Measurements from ENCODE around the gene SHKBP1.

The SHKBP1 gene

GRCh38 chr19:40626918-40627317 lies 50.2 kb downstream of the SHKBP1 start:
- ChIA-PET POLR2A (no interaction called here), CTCF (interaction anchor here (0.7 to 11.0 kb wide), 5 partner anchors 7 to 432 kb away, joined by 3 to 236 read pairs (median 4); partner anchors contain the start of gene LTBP4)
- Histone ChIP-seq H3K27ac (ENCODE audit: extremely low read depth, low read depth, low read length) (no peak overlapping the region), H3K36me3 (ENCODE audit: control insufficient read depth in 2 of 2, insufficient read depth in 1 of 2, low read length in 2 of 2) (peaks cover 0 to 12% of the 10 kb centered on the region in 2 experiments; a peak in 2 of 3 replicates), H3K9me3 (ENCODE audit: control insufficient read depth, insufficient read depth, low read depth, low read length) (no peaks in the 10 kb centered on the region), H3K4me1 (ENCODE audit: control insufficient read depth, insufficient read depth, low read length) (peaks cover 16% of the 10 kb centered on the region), H3K4me3 (ENCODE audit: low read depth, low read length) (no peak overlapping the region)
- 0 out of 2 replicates have a peak, but pooled peaks have one; percentile 31 for TF ChIP-seq GLIS2 (tag by site-specific recombination; IDR thresholded peaks at IDR 0.05)
- TF ChIP-seq, protein P1, sequence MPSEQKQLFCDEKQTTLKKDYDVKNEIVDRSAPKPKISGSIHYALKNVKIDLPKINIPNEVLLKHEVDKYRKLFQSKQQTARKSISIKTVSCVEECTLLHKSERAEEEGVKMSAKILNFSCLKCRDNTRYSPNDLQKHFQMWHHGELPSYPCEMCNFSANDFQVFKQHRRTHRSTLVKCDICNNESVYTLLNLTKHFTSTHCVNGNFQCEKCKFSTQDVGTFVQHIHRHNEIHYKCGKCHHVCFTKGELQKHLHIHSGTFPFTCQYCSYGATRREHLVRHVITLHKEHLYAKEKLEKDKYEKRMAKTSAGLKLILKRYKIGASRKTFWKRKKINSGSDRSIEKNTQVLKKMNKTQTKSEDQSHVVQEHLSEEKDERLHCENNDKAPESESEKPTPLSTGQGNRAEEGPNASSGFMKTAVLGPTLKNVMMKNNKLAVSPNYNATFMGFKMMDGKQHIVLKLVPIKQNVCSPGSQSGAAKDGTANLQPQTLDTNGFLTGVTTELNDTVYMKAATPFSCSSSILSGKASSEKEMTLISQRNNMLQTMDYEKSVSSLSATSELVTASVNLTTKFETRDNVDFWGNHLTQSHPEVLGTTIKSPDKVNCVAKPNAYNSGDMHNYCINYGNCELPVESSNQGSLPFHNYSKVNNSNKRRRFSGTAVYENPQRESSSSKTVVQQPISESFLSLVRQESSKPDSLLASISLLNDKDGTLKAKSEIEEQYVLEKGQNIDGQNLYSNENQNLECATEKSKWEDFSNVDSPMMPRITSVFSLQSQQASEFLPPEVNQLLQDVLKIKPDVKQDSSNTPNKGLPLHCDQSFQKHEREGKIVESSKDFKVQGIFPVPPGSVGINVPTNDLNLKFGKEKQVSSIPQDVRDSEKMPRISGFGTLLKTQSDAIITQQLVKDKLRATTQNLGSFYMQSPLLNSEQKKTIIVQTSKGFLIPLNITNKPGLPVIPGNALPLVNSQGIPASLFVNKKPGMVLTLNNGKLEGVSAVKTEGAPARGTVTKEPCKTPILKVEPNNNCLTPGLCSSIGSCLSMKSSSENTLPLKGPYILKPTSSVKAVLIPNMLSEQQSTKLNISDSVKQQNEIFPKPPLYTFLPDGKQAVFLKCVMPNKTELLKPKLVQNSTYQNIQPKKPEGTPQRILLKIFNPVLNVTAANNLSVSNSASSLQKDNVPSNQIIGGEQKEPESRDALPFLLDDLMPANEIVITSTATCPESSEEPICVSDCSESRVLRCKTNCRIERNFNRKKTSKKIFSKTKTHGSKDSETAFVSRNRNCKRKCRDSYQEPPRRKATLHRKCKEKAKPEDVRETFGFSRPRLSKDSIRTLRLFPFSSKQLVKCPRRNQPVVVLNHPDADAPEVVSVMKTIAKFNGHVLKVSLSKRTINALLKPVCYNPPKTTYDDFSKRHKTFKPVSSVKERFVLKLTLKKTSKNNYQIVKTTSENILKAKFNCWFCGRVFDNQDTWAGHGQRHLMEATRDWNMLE (tag by site-specific recombination; conservative IDR thresholded peaks at IDR 0.05; ENCODE audit: low read depth) = no peak
- TF ChIP-seq TCF7L2 (IDR thresholded peaks at IDR 0.05; ENCODE audit: borderline replicate concordance, low read depth, low read length) = no peak

DNA sequence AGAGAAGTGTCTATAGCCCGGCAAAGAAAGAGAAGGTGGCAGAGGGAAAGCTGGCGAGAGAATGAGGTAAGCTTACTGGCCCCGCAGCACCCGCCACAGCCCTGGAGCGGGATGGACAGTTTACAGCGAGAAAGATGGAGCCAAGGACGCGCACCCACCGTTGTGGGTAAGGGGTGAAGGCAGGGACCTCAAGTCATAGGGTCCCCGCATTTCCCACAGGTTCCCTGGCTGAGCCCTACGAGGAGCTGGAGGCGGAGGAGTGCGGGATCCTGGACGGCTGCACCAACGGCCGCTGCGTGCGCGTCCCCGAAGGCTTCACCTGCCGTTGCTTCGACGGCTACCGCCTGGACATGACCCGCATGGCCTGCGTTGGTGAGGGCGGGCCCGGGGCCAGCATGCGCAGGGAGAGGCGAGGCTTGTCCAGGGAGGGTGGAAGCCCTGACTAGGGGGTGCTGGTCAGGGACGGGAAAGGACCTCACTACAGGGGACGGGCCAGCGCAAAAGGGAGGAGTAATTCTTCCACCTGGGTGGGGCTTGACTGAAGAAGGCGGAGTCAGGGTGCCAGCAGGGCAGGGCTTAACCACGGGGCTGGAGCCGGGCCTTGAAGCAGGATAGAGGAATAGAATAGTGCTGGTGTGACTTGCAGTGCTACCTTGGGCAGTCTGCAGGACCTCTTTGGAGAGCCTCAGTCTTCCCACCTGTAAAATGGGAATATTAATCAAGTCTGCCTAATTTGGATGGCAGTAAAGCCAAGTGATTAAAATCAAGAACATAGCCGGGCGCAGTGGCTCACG lies 51.0 kb downstream of the SHKBP1 start:
- H3K4me1 ChIP-seq (ENCODE audit: control insufficient read depth, insufficient read depth, low read length) = peaks cover 16% of the 10 kb centered on the region
- ChIA-PET CTCF (interaction anchor here (0.5 to 11.0 kb wide), 6 partner anchors 7 to 553 kb away, joined by 3 to 236 read pairs (median 4); partner anchors contain the start of gene LTBP4), POLR2A (no interaction called here)
- no peak overlapping the region for H3K4me3 ChIP-seq (ENCODE audit: low read depth, low read length)
- H3K9me3 ChIP-seq (ENCODE audit: control insufficient read depth, insufficient read depth, low read depth, low read length) = no peaks in the 10 kb centered on the region
- no peak overlapping the region for H3K27ac ChIP-seq (ENCODE audit: extremely low read depth, low read depth, low read length)
- peaks cover 0 to 6% of the 10 kb centered on the region in 2 experiments; a peak in 2 of 3 replicates for H3K36me3 ChIP-seq (ENCODE audit: control insufficient read depth in 2 of 2, insufficient read depth in 1 of 2, low read length in 2 of 2)
- TF ChIP-seq SP7 (tag by site-specific recombination; IDR thresholded peaks at IDR 0.05) (no peak; the same call in 1 of the 2 replicates), ZSCAN5A (tag by site-specific recombination; IDR thresholded peaks at IDR 0.05) (no peak), ZNF626 (tag by site-specific recombination; IDR thresholded peaks at IDR 0.05) (no peak), ZNF48 (tag by site-specific recombination; IDR thresholded peaks at IDR 0.05) (no peak), ZNF501 (tag by site-specific recombination; IDR thresholded peaks at IDR 0.05) (peak; percentile 32; the same call in 1 of the 2 replicates), ZNF654 (tag by site-specific recombination; IDR thresholded peaks at IDR 0.05; ENCODE audit: low read depth) (no peak), ZNF639 (tag by site-specific recombination; IDR thresholded peaks at IDR 0.05) (no peak; the same call in 1 of the 2 replicates), ZNF121 (tag by site-specific recombination; IDR thresholded peaks at IDR 0.05) (peak; percentile 69; the same call in 1 of the 2 replicates)
- TF ChIP-seq, protein P2, sequence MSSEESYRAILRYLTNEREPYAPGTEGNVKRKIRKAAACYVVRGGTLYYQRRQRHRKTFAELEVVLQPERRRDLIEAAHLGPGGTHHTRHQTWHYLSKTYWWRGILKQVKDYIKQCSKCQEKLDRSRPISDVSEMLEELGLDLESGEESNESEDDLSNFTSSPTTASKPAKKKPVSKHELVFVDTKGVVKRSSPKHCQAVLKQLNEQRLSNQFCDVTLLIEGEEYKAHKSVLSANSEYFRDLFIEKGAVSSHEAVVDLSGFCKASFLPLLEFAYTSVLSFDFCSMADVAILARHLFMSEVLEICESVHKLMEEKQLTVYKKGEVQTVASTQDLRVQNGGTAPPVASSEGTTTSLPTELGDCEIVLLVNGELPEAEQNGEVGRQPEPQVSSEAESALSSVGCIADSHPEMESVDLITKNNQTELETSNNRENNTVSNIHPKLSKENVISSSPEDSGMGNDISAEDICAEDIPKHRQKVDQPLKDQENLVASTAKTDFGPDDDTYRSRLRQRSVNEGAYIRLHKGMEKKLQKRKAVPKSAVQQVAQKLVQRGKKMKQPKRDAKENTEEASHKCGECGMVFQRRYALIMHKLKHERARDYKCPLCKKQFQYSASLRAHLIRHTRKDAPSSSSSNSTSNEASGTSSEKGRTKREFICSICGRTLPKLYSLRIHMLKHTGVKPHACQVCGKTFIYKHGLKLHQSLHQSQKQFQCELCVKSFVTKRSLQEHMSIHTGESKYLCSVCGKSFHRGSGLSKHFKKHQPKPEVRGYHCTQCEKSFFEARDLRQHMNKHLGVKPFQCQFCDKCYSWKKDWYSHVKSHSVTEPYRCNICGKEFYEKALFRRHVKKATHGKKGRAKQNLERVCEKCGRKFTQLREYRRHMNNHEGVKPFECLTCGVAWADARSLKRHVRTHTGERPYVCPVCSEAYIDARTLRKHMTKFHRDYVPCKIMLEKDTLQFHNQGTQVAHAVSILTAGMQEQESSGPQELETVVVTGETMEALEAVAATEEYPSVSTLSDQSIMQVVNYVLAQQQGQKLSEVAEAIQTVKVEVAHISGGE (tag by site-specific recombination; conservative IDR thresholded peaks at IDR 0.05; ENCODE audit: low read depth) = no peak
- TF ChIP-seq, protein P3, sequence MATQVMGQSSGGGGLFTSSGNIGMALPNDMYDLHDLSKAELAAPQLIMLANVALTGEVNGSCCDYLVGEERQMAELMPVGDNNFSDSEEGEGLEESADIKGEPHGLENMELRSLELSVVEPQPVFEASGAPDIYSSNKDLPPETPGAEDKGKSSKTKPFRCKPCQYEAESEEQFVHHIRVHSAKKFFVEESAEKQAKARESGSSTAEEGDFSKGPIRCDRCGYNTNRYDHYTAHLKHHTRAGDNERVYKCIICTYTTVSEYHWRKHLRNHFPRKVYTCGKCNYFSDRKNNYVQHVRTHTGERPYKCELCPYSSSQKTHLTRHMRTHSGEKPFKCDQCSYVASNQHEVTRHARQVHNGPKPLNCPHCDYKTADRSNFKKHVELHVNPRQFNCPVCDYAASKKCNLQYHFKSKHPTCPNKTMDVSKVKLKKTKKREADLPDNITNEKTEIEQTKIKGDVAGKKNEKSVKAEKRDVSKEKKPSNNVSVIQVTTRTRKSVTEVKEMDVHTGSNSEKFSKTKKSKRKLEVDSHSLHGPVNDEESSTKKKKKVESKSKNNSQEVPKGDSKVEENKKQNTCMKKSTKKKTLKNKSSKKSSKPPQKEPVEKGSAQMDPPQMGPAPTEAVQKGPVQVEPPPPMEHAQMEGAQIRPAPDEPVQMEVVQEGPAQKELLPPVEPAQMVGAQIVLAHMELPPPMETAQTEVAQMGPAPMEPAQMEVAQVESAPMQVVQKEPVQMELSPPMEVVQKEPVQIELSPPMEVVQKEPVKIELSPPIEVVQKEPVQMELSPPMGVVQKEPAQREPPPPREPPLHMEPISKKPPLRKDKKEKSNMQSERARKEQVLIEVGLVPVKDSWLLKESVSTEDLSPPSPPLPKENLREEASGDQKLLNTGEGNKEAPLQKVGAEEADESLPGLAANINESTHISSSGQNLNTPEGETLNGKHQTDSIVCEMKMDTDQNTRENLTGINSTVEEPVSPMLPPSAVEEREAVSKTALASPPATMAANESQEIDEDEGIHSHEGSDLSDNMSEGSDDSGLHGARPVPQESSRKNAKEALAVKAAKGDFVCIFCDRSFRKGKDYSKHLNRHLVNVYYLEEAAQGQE (tag by site-specific recombination; IDR thresholded peaks at IDR 0.05) = no peak
